ENCODE data around the gene KRT10.

The KRT10 gene

DNA sequence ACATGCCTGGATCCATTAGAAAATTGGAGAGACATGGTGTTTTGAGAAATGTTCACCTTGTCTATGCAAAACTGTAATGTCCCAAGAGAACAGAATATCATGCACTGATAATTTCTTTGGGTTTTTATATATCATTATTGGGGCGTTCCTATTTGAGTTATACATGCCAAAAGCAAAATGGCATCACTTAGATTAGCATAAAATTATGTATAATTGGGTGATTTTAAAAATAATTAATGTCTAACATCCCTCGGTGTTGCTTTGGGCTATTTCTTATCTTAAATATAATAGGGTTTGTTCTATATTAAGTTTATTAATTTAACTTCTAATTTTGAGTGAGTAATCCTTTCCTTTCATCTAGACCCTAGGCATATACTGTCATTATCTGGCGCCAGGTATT lies 22.6 kb downstream of the KRT10 start, which contains the start of gene KRT28:
Gene KRT28 (minus strand): TSS at position 101 of the 400 bp plus-strand sequence. CDS start 66 bp downstream, at position 35.
- Histone ChIP-seq H3K27ac (ENCODE audit: low read length) (no peak within 1 kb of the TSS), H3K9me3 (ENCODE audit: control insufficient read depth in 1 of 2, low read length in 2 of 2) (no peaks in the 10 kb centered on the region), H3K4me3 (ENCODE audit: low read depth in 1 of 2, low read length in 2 of 2) (no peak within 1 kb of the TSS), H3K4me1 (ENCODE audit: control insufficient read depth in 1 of 2, insufficient read depth in 2 of 2, low read length in 2 of 2) (no peaks in the 10 kb centered on the region), H3K27me3 (ENCODE audit: low read depth, low read length) (no peaks in the 10 kb centered on the region), H3K36me3 (ENCODE audit: control insufficient read depth in 1 of 2, insufficient read depth in 2 of 2, low read length in 2 of 2) (no peaks in the 10 kb centered on the region)

DNA sequence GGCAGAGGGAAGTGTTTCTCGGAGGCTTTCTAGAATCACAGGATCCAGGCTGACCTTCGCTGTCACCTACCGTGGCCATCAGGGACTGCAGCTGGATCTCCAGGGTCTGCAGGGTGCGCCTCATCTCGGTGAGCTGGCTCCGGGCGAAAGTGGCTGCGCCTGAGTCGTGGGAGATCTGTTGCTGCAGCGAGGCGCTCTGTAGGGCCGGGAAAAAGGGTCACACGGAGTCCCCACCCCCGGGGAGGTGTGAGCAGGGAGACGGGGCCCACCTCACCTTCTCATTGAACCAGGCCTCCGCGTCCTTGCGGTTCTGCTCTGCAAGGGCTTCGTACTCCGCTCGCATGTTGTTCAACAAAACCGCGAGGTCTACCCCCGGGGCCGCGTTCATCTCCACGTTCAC lies 25.6 kb downstream of the KRT10 start:
- Histone ChIP-seq H3K4me3 (ENCODE audit: low read depth in 1 of 2, low read length in 2 of 2) (no peak overlapping the region), H3K4me1 (ENCODE audit: control insufficient read depth in 1 of 2, insufficient read depth in 2 of 2, low read length in 2 of 2) (no peaks in the 10 kb centered on the region), H3K27ac (ENCODE audit: low read length) (no peak overlapping the region), H3K27me3 (ENCODE audit: low read depth, low read length) (no peaks in the 10 kb centered on the region), H3K36me3 (ENCODE audit: control insufficient read depth in 1 of 2, insufficient read depth in 2 of 2, low read length in 2 of 2) (no peaks in the 10 kb centered on the region), H3K9me3 (ENCODE audit: control insufficient read depth in 1 of 2, low read length in 2 of 2) (no peaks in the 10 kb centered on the region)

DNA sequence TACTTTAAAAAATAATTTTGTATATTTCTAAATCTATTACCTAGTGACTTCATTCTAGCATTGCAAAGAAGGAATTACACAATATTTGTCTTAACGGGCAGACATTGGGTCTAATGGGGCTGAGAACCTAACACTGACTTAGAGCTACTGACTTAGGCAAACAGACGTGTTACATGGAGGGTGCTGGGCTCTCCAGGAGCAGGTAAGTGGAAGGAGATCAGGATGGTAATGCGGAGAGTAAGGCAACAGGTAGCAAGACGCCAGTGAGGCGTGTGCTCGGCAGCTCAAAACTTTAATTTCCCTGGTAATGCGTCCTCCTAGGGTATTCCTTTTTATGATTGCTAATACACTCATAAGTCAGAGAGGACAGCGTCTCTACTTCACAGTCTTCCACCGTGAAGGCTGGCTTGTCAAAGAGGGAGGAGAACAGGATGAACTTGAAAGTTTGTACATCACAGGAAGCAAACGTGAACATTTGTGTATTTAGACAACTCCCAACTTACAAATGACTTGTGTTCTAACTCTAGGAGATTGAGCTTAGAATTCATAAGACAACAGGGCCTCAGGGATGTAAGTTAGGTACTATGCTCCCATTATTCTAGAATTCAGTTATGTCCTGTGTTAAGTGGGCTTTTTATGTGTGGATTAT lies 27.3 kb downstream of the KRT10 start:
- H3K4me1 ChIP-seq (ENCODE audit: control insufficient read depth in 1 of 2, insufficient read depth in 2 of 2, low read length in 2 of 2) = no peaks in the 10 kb centered on the region
- no peaks in the 10 kb centered on the region for H3K27me3 ChIP-seq (ENCODE audit: low read depth, low read length)
- H3K4me3 ChIP-seq (ENCODE audit: low read depth in 1 of 2, low read length in 2 of 2) = no peak overlapping the region
- no peak overlapping the region for H3K27ac ChIP-seq (ENCODE audit: low read length)
- no peaks in the 10 kb centered on the region for H3K36me3 ChIP-seq (ENCODE audit: control insufficient read depth in 1 of 2, insufficient read depth in 2 of 2, low read length in 2 of 2)
- H3K9me3 ChIP-seq (ENCODE audit: control insufficient read depth in 1 of 2, low read length in 2 of 2) = no peaks in the 10 kb centered on the region

GRCh38 chr17:40794466-40794865 lies 27.9 kb downstream of the KRT10 start:
- H3K27ac ChIP-seq (ENCODE audit: low read length) = no peak overlapping the region
- H3K4me1 ChIP-seq (ENCODE audit: control insufficient read depth in 1 of 2, insufficient read depth in 2 of 2, low read length in 2 of 2) = no peaks in the 10 kb centered on the region
- H3K27me3 ChIP-seq (ENCODE audit: low read depth, low read length) = no peaks in the 10 kb centered on the region
- no peaks in the 10 kb centered on the region for H3K36me3 ChIP-seq (ENCODE audit: control insufficient read depth in 1 of 2, insufficient read depth in 2 of 2, low read length in 2 of 2)
- H3K4me3 ChIP-seq (ENCODE audit: low read depth in 1 of 2, low read length in 2 of 2) = no peak overlapping the region
- no peaks in the 10 kb centered on the region for H3K9me3 ChIP-seq (ENCODE audit: control insufficient read depth in 1 of 2, low read length in 2 of 2)

DNA sequence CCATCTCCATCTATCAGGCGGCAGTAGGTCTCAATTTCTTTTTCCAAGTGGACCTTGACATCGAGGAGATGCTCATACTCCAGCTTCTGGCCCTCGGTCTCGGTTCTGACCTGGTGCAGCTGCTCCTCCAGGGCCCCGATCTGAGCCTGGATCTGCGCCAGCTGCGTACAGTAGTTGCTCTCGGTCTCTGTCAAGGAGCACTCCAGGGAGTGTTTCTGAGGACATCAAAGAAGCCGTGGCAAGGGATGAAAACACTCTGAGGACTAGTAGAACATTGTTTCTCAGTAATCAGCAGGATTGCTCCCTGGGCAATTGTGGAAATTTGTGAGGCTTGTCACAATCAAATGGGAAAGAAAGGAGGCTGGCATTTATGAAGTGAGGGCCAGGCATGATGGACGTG lies 28.6 kb downstream of the KRT10 start:
- no peaks in the 10 kb centered on the region for H3K27me3 ChIP-seq (ENCODE audit: low read depth, low read length)
- H3K4me3 ChIP-seq (ENCODE audit: low read depth in 1 of 2, low read length in 2 of 2) = no peak overlapping the region
- H3K9me3 ChIP-seq (ENCODE audit: control insufficient read depth in 1 of 2, low read length in 2 of 2) = no peaks in the 10 kb centered on the region
- H3K27ac ChIP-seq (ENCODE audit: low read length) = no peak overlapping the region
- H3K36me3 ChIP-seq (ENCODE audit: control insufficient read depth in 1 of 2, insufficient read depth in 2 of 2, low read length in 2 of 2) = no peaks in the 10 kb centered on the region
- no peaks in the 10 kb centered on the region for H3K4me1 ChIP-seq (ENCODE audit: control insufficient read depth in 1 of 2, insufficient read depth in 2 of 2, low read length in 2 of 2)

- no peak overlapping the region for H3K27ac ChIP-seq (ENCODE audit: low read length)
- no peaks in the 10 kb centered on the region for H3K36me3 ChIP-seq (ENCODE audit: control insufficient read depth in 1 of 2, insufficient read depth in 2 of 2, low read length in 2 of 2)
- no peaks in the 10 kb centered on the region for H3K9me3 ChIP-seq (ENCODE audit: control insufficient read depth in 1 of 2, low read length in 2 of 2)
- H3K27me3 ChIP-seq (ENCODE audit: low read depth, low read length) = no peaks in the 10 kb centered on the region
- H3K4me1 ChIP-seq (ENCODE audit: control insufficient read depth in 1 of 2, insufficient read depth in 2 of 2, low read length in 2 of 2) = no peaks in the 10 kb centered on the region
- no peak overlapping the region for H3K4me3 ChIP-seq (ENCODE audit: low read depth in 1 of 2, low read length in 2 of 2)
Measured at GRCh38 chr17:40791787-40792436, 30.5 kb downstream of the KRT10 start.

DNA sequence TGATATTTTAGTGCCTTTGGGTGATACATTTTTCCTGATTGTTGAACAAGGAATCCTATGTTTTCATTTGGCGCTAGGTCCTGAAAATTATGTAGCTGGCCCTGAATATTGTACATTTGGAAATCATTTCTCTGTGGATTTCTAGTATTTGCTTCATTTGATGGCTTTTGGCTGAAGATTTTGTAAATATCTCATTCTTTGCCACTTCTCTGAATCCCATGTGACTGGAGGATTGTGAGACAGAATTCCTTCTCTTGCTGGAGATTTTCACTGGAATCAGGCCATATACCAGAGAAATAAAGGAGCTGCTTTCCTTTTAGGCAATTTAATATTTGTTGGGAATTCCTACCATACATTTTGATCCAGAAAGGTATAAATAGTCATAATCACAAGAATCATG lies 31.3 kb downstream of the KRT10 start:
- Histone ChIP-seq H3K27me3 (ENCODE audit: low read depth, low read length) (no peaks in the 10 kb centered on the region), H3K9me3 (ENCODE audit: control insufficient read depth in 1 of 2, low read length in 2 of 2) (no peaks in the 10 kb centered on the region), H3K27ac (ENCODE audit: low read length) (no peak overlapping the region), H3K36me3 (ENCODE audit: control insufficient read depth in 1 of 2, insufficient read depth in 2 of 2, low read length in 2 of 2) (no peaks in the 10 kb centered on the region), H3K4me1 (ENCODE audit: control insufficient read depth in 1 of 2, insufficient read depth in 2 of 2, low read length in 2 of 2) (no peaks in the 10 kb centered on the region), H3K4me3 (ENCODE audit: low read depth in 1 of 2, low read length in 2 of 2) (no peak overlapping the region)

DNA sequence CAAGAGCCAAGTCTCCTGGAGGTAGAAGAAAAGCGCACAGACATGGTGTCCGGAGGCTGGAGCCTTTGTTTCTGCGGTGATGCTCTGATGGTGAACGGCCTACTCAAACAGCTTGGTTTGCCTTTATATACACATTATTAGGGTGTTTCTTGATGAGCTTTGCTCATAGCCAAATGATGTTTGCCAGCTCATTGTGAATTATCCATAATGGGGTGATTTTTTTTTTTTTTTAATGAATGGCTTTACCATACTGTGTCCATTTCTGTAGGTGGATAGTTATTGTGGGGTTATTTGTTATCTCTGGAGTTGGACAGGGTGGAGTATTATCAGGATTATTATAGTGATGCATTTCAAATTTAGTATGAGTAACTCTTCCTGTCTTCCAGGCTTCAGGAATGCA lies 40.0 kb downstream of the KRT10 start, which contains the start of gene KRT27:
Gene KRT27 (minus strand): TSS at position 101 of the 400 bp plus-strand sequence. CDS start 57 bp downstream, at position 44.
- Histone ChIP-seq H3K27ac (ENCODE audit: low read length) (no peak within 1 kb of the TSS), H3K27me3 (ENCODE audit: low read depth, low read length) (peaks cover 6% of the 10 kb centered on the region), H3K9me3 (ENCODE audit: control insufficient read depth in 1 of 2, low read length in 2 of 2) (no peaks in the 10 kb centered on the region), H3K4me3 (ENCODE audit: low read depth in 1 of 2, low read length in 2 of 2) (no peak within 1 kb of the TSS), H3K36me3 (ENCODE audit: control insufficient read depth in 1 of 2, insufficient read depth in 2 of 2, low read length in 2 of 2) (no peaks in the 10 kb centered on the region), H3K4me1 (ENCODE audit: control insufficient read depth in 1 of 2, insufficient read depth in 2 of 2, low read length in 2 of 2) (no peaks in the 10 kb centered on the region)

DNA sequence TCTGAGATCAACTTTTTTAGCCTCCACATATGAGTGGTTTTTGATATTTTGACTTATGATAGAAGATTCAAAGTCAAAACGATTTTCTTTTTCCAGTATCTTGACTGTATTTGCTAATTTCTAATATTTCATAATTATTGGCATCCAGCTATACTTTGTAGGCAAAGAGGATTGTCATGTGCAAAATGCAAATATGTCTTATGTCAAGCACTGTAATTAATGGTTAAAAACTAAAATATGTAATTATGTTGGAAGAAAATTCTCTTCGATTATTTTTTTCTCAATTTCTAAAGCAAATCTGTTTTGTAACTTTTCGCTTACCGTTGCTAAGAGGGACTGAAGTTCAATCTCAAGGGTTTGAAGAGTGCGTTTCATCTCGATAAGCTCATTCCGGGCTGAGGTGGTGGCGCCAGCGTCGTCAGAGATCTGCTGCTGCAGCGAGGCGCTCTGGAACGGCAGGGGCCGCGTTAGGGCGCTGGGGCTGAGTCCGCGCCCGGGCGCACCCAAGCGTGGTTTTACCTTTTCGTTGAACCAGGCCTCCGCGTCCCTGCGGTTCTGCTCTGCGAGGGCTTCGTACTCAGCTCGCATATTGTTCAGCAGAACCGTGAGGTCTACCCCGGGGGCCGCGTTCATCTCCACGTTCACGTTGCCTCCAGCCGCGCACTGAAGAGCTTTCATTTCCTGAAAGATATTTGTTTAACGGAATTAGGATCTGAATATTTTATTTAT lies 43.1 kb downstream of the KRT10 start:
- no peaks in the 10 kb centered on the region for H3K36me3 ChIP-seq (ENCODE audit: control insufficient read depth in 1 of 2, insufficient read depth in 2 of 2, low read length in 2 of 2)
- peaks cover 6% of the 10 kb centered on the region for H3K27me3 ChIP-seq (ENCODE audit: low read depth, low read length)
- H3K4me3 ChIP-seq (ENCODE audit: low read depth in 1 of 2, low read length in 2 of 2) = peak overlapping the region in 1 of 2 donors; percentile 30
- no peaks in the 10 kb centered on the region for H3K4me1 ChIP-seq (ENCODE audit: control insufficient read depth in 1 of 2, insufficient read depth in 2 of 2, low read length in 2 of 2)
- peaks cover 0 to 5% of the 10 kb centered on the region in 2 donors for H3K9me3 ChIP-seq (ENCODE audit: control insufficient read depth in 1 of 2, low read length in 2 of 2)
- H3K27ac ChIP-seq (ENCODE audit: low read length) = no peak overlapping the region

GRCh38 chr17:40778461-40778860 lies 44.0 kb downstream of the KRT10 start:
- H3K4me3 ChIP-seq (ENCODE audit: low read depth in 1 of 2, low read length in 2 of 2) = no peak overlapping the region
- H3K27ac ChIP-seq (ENCODE audit: low read length) = no peak overlapping the region
- H3K27me3 ChIP-seq (ENCODE audit: low read depth, low read length) = peaks cover 6% of the 10 kb centered on the region
- H3K36me3 ChIP-seq (ENCODE audit: control insufficient read depth in 1 of 2, insufficient read depth in 2 of 2, low read length in 2 of 2) = no peaks in the 10 kb centered on the region
- H3K4me1 ChIP-seq (ENCODE audit: control insufficient read depth in 1 of 2, insufficient read depth in 2 of 2, low read length in 2 of 2) = no peaks in the 10 kb centered on the region
- peaks cover 0 to 5% of the 10 kb centered on the region in 2 donors for H3K9me3 ChIP-seq (ENCODE audit: control insufficient read depth in 1 of 2, low read length in 2 of 2)

GRCh38 chr17:40777971-40778370 lies 44.4 kb downstream of the KRT10 start:
- Histone ChIP-seq H3K36me3 (ENCODE audit: control insufficient read depth in 1 of 2, insufficient read depth in 2 of 2, low read length in 2 of 2) (no peaks in the 10 kb centered on the region), H3K4me3 (ENCODE audit: low read depth in 1 of 2, low read length in 2 of 2) (no peak overlapping the region), H3K9me3 (ENCODE audit: control insufficient read depth in 1 of 2, low read length in 2 of 2) (peaks cover 0 to 5% of the 10 kb centered on the region in 2 donors), H3K4me1 (ENCODE audit: control insufficient read depth in 1 of 2, insufficient read depth in 2 of 2, low read length in 2 of 2) (no peaks in the 10 kb centered on the region), H3K27me3 (ENCODE audit: low read depth, low read length) (peaks cover 6% of the 10 kb centered on the region), H3K27ac (ENCODE audit: low read length) (no peak overlapping the region)

All from muscle layer of duodenum (tissue), 2 donors.